Measurements from ENCODE around the gene HSH2D.

- TF ChIP-seq, protein P1, sequence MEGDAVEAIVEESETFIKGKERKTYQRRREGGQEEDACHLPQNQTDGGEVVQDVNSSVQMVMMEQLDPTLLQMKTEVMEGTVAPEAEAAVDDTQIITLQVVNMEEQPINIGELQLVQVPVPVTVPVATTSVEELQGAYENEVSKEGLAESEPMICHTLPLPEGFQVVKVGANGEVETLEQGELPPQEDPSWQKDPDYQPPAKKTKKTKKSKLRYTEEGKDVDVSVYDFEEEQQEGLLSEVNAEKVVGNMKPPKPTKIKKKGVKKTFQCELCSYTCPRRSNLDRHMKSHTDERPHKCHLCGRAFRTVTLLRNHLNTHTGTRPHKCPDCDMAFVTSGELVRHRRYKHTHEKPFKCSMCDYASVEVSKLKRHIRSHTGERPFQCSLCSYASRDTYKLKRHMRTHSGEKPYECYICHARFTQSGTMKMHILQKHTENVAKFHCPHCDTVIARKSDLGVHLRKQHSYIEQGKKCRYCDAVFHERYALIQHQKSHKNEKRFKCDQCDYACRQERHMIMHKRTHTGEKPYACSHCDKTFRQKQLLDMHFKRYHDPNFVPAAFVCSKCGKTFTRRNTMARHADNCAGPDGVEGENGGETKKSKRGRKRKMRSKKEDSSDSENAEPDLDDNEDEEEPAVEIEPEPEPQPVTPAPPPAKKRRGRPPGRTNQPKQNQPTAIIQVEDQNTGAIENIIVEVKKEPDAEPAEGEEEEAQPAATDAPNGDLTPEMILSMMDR (IDR thresholded peaks at IDR 0.05; ENCODE audit: low read length), result no peak
- no peak for TF ChIP-seq EZH2 (IDR thresholded peaks at IDR 0.05; ENCODE audit: borderline replicate concordance, low read length)
These were observed 5.2 kb downstream of the HSH2D start for GRCh38 chr19:16148443-16149229.
